Parathyroid adenoma (tissue), 2 donors: Measurements from ENCODE around the gene MXRA8.

Experiments used
- H2AFZ ChIP-seq: fragments of 300-600 bp; sonication (generic); one replicate; pipeline ENCODE4 v1.7.0; 2017; ENCODE audit warnings: antibody characterized with exemption, mild to moderate bottlenecking
- H3K27ac ChIP-seq: fragments of 300-600 bp; sonication (generic); one replicate; pipeline ENCODE4 v1.7.0; 2017
- H3K27me3 ChIP-seq: fragments of 300-600 bp; sonication (generic); one replicate; pipeline ENCODE4 v1.7.0; 2017; ENCODE audit warnings: low read length; ENCODE audit not compliant: control insufficient read depth, insufficient read depth
- H3K36me3 ChIP-seq: fragments of 300-600 bp; sonication (generic); one replicate; pipeline ENCODE4 v1.7.0; 2017; ENCODE audit warnings: low read length; ENCODE audit not compliant: control insufficient read depth, insufficient read depth
- H3K4me1 ChIP-seq: fragments of 300-600 bp; sonication (generic); one replicate; pipeline ENCODE4 v1.7.0; 2017; ENCODE audit warnings: control low read depth
- H3K4me2 ChIP-seq: fragments of 300-600 bp; sonication (generic); one replicate; pipeline ENCODE4 v1.7.0; 2017; ENCODE audit warnings: low read length
- H3K4me3 ChIP-seq: fragments of 300-600 bp; sonication (generic); one replicate; pipeline ENCODE4 v1.7.0; 2017; ENCODE audit warnings: low read depth, low read length
- H3K79me2 ChIP-seq: fragments of 300-600 bp; sonication (generic); one replicate; pipeline ENCODE4 v1.7.0; 2017; ENCODE audit warnings: control low read depth
- H3K9ac ChIP-seq: fragments of 300-600 bp; sonication (generic); one replicate; pipeline ENCODE4 v1.7.0; 2017; ENCODE audit warnings: mild to moderate bottlenecking
- H3K9me3 ChIP-seq: fragments of 300-600 bp; sonication (generic); one replicate; pipeline ENCODE4 v1.7.0; 2017; ENCODE audit warnings: low read length; ENCODE audit not compliant: control insufficient read depth
- CTCF ChIP-seq: fragments of 300-600 bp; sonication (generic); IDR thresholded peaks from one replicate; pipeline ENCODE4 v1.7.0; 2017; ENCODE audit warnings: antibody characterized with exemption, mild to moderate bottlenecking
- donor health status: primary hyperparathyroidism.

The MXRA8 gene

GRCh38 chr1:1322952-1323351 is 35.4 kb downstream of the MXRA8 start:
- peaks cover 5% of the 10 kb centered on the region for H3K4me1 ChIP-seq

GRCh38 chr1:1322418-1322817 is 35.9 kb downstream of the MXRA8 start:
- Histone ChIP-seq H2AFZ (no peak overlapping the region), H3K4me2 (no peak overlapping the region), H3K4me3 (no peak overlapping the region), H3K36me3 (no peaks in the 10 kb centered on the region), H3K27ac (no peak overlapping the region), H3K9me3 (no peaks in the 10 kb centered on the region), H3K79me2 (peaks cover 22% of the 10 kb centered on the region), H3K4me1 (peaks cover 5% of the 10 kb centered on the region), H3K27me3 (no peaks in the 10 kb centered on the region), H3K9ac (no peak overlapping the region)
- TF ChIP-seq CTCF, result no peak

More at GRCh38 chr1:1322952-1323351, 35.4 kb downstream of the MXRA8 start:
- H2AFZ ChIP-seq, result no peak overlapping the region
- H3K27ac ChIP-seq, result no peak overlapping the region
- TF ChIP-seq CTCF, result no peak
- no peak overlapping the region for H3K4me2 ChIP-seq
- H3K4me3 ChIP-seq, result no peak overlapping the region
- H3K9me3 ChIP-seq, result no peaks in the 10 kb centered on the region
- no peaks in the 10 kb centered on the region for H3K36me3 ChIP-seq
- no peak overlapping the region for H3K9ac ChIP-seq
- peaks cover 22% of the 10 kb centered on the region for H3K79me2 ChIP-seq
- no peaks in the 10 kb centered on the region for H3K27me3 ChIP-seq

GRCh38 chr1:1321477-1321876 is 36.9 kb downstream of the MXRA8 start:
- Histone ChIP-seq H3K36me3 (no peaks in the 10 kb centered on the region), H3K27me3 (no peaks in the 10 kb centered on the region), H3K4me2 (no peak overlapping the region), H3K4me1 (peaks cover 5% of the 10 kb centered on the region), H3K9me3 (no peaks in the 10 kb centered on the region), H3K79me2 (peaks cover 22% of the 10 kb centered on the region), H2AFZ (no peak overlapping the region), H3K4me3 (no peak overlapping the region), H3K9ac (no peak overlapping the region), H3K27ac (no peak overlapping the region)
- no peak for TF ChIP-seq CTCF

GRCh38 chr1:1320666-1321448 is 37.5 kb downstream of the MXRA8 start:
- Histone ChIP-seq H3K27ac (no peak overlapping the region), H2AFZ (no peak overlapping the region), H3K79me2 (peaks cover 22% of the 10 kb centered on the region), H3K9ac (no peak overlapping the region), H3K4me3 (no peak overlapping the region), H3K27me3 (no peaks in the 10 kb centered on the region), H3K4me1 (peaks cover 2% of the 10 kb centered on the region), H3K36me3 (no peaks in the 10 kb centered on the region), H3K9me3 (no peaks in the 10 kb centered on the region), H3K4me2 (no peak overlapping the region)
- TF ChIP-seq CTCF, result no peak

GRCh38 chr1:1319646-1319941 is 38.8 kb downstream of the MXRA8 start:
- Histone ChIP-seq H3K79me2 (peaks cover 22% of the 10 kb centered on the region), H3K4me1 (no peaks in the 10 kb centered on the region), H3K4me3 (no peak overlapping the region), H3K27ac (no peak overlapping the region), H2AFZ (no peak overlapping the region), H3K4me2 (no peak overlapping the region), H3K36me3 (no peaks in the 10 kb centered on the region), H3K9ac (no peak overlapping the region), H3K9me3 (no peaks in the 10 kb centered on the region), H3K27me3 (no peaks in the 10 kb centered on the region)
- no peak for TF ChIP-seq CTCF
